ENCODE data around the gene PTPA. TPM values are rescaled to one million over a fixed set of nuclear protein-coding genes. Genes with fewer than 3 reads are reported as not detected.
"Not testable (repeated sequence)": the region's sequence is repeated elsewhere in the genome, so short reads cannot be mapped to it uniquely, and the experiment has no call there.

The PTPA gene
- total RNA-seq, 1 donor from 2014 or later = 144 TPM

- Mint-ChIP-seq H3K27ac (ENCODE audit: unreplicated experiment) (peak overlapping the region; percentile 10), H3K4me1 (peaks cover 16% of the 10 kb centered on the region), H3K36me3 (ENCODE audit: low read depth) (peaks cover 3% of the 10 kb centered on the region), H3K4me3 (no peak overlapping the region), H3K9me3 (no peaks in the 10 kb centered on the region), H3K27me3 (ENCODE audit: low read depth) (peaks cover 2% of the 10 kb centered on the region)
- no peak for DNase-seq (ENCODE audit: low read depth, low spot score)
- no peak for TF ChIP-seq CTCF (conservative IDR thresholded peaks at IDR 0.05)
These were observed 50.3 kb downstream of the PTPA start for GRCh38 chr9:129161534-129161837.

GRCh38 chr9:129162497-129163197 lies 51.4 kb downstream of the PTPA start:
- Mint-ChIP-seq H3K4me3 (no peak overlapping the region), H3K36me3 (ENCODE audit: low read depth) (peaks cover 3% of the 10 kb centered on the region), H3K27me3 (ENCODE audit: low read depth) (peaks cover 2% of the 10 kb centered on the region), H3K27ac (ENCODE audit: unreplicated experiment) (no peak overlapping the region), H3K9me3 (no peaks in the 10 kb centered on the region), H3K4me1 (peaks cover 26% of the 10 kb centered on the region)
- TF ChIP-seq CTCF (conservative IDR thresholded peaks at IDR 0.05) = no peak
- DNase-seq (ENCODE audit: low read depth, low spot score) = no peak

GRCh38 chr9:129163198-129163670 lies 52.0 kb downstream of the PTPA start:
- not testable (repeated sequence) for H3K27ac Mint-ChIP-seq (ENCODE audit: unreplicated experiment)

GRCh38 chr9:129163753-129164152 lies 52.5 kb downstream of the PTPA start:
- H3K4me3 Mint-ChIP-seq = no peak overlapping the region
- no peak for DNase-seq (ENCODE audit: low read depth, low spot score)
- H3K27me3 Mint-ChIP-seq (ENCODE audit: low read depth) = peaks cover 2% of the 10 kb centered on the region
- no peaks in the 10 kb centered on the region for H3K9me3 Mint-ChIP-seq
- peak overlapping the region; percentile 43 for H3K27ac Mint-ChIP-seq (ENCODE audit: unreplicated experiment)
- peaks cover 32% of the 10 kb centered on the region for H3K4me1 Mint-ChIP-seq
- no peak for TF ChIP-seq CTCF (conservative IDR thresholded peaks at IDR 0.05)
- peaks cover 3% of the 10 kb centered on the region for H3K36me3 Mint-ChIP-seq (ENCODE audit: low read depth)

More at GRCh38 chr9:129163198-129163670, 52.0 kb downstream of the PTPA start:
- H3K4me3 Mint-ChIP-seq; H3K36me3 Mint-ChIP-seq (ENCODE audit: low read depth); DNase-seq (ENCODE audit: low read depth, low spot score); H3K9me3 Mint-ChIP-seq; H3K27me3 Mint-ChIP-seq (ENCODE audit: low read depth): not testable (repeated sequence)
- peaks cover 32% of the 10 kb centered on the region for H3K4me1 Mint-ChIP-seq

- DNase-seq (ENCODE audit: low read depth, low spot score) = no peak
- Mint-ChIP-seq H3K9me3 (no peaks in the 10 kb centered on the region), H3K36me3 (ENCODE audit: low read depth) (peaks cover 3% of the 10 kb centered on the region), H3K4me1 (peaks cover 32% of the 10 kb centered on the region), H3K4me3 (peak overlapping the region; percentile 67), H3K27me3 (ENCODE audit: low read depth) (peaks cover 2% of the 10 kb centered on the region), H3K27ac (ENCODE audit: unreplicated experiment) (peak overlapping the region; percentile 78)
- no peak for TF ChIP-seq CTCF (conservative IDR thresholded peaks at IDR 0.05)
These were observed 53.2 kb downstream of the PTPA start for GRCh38 chr9:129164246-129164930.

- H3K9me3 Mint-ChIP-seq = no peaks in the 10 kb centered on the region
- no peak for TF ChIP-seq CTCF (conservative IDR thresholded peaks at IDR 0.05)
- no peak overlapping the region for H3K27ac Mint-ChIP-seq (ENCODE audit: unreplicated experiment)
- no peak for DNase-seq (ENCODE audit: low read depth, low spot score)
- peaks cover 32% of the 10 kb centered on the region for H3K4me1 Mint-ChIP-seq
- peaks cover 2% of the 10 kb centered on the region for H3K27me3 Mint-ChIP-seq (ENCODE audit: low read depth)
- H3K36me3 Mint-ChIP-seq (ENCODE audit: low read depth) = peaks cover 3% of the 10 kb centered on the region
- no peak overlapping the region for H3K4me3 Mint-ChIP-seq
These were observed 54.0 kb downstream of the PTPA start for GRCh38 chr9:129165198-129165597.

All from neural crest cell (in vitro differentiated cells).